Measurements from ENCODE around the gene PCBD1.

Gene PCBD1

GRCh38 chr10:70858759-70859158 is 29.6 kb downstream of the PCBD1 start:
- H3K4me3 ChIP-seq (ENCODE audit: control insufficient read depth, low read depth, low read length), result no peak overlapping the region
- no peak for TF ChIP-seq CTCF (IDR thresholded peaks at IDR 0.05; ENCODE audit: control insufficient read depth, insufficient read depth, low read depth, low read length, missing control alignments)
- DNase-seq (ENCODE audit: low read depth), result no peak

- DNase-seq (ENCODE audit: low read depth), result no peak
- no peak for TF ChIP-seq CTCF (IDR thresholded peaks at IDR 0.05; ENCODE audit: control insufficient read depth, insufficient read depth, low read depth, low read length, missing control alignments)
- no peak overlapping the region for H3K4me3 ChIP-seq (ENCODE audit: control insufficient read depth, low read depth, low read length)
Observed at GRCh38 chr10:70856454-70856853, 31.9 kb downstream of the PCBD1 start.

GRCh38 chr10:70853457-70853856 is 34.9 kb downstream of the PCBD1 start:
- no peak for TF ChIP-seq CTCF (IDR thresholded peaks at IDR 0.05; ENCODE audit: control insufficient read depth, insufficient read depth, low read depth, low read length, missing control alignments)
- DNase-seq (ENCODE audit: low read depth), result no peak
- no peak overlapping the region for H3K4me3 ChIP-seq (ENCODE audit: control insufficient read depth, low read depth, low read length)

- no peak for TF ChIP-seq CTCF (IDR thresholded peaks at IDR 0.05; ENCODE audit: control insufficient read depth, insufficient read depth, low read depth, low read length, missing control alignments)
- no peak overlapping the region for H3K4me3 ChIP-seq (ENCODE audit: control insufficient read depth, low read depth, low read length)
- DNase-seq (ENCODE audit: low read depth), result no peak
Observed at GRCh38 chr10:70853038-70853437, 35.3 kb downstream of the PCBD1 start.

- DNase-seq (ENCODE audit: low read depth), result no peak
- H3K4me3 ChIP-seq (ENCODE audit: control insufficient read depth, low read depth, low read length), result no peak overlapping the region
- no peak for TF ChIP-seq CTCF (IDR thresholded peaks at IDR 0.05; ENCODE audit: control insufficient read depth, insufficient read depth, low read depth, low read length, missing control alignments)
Observed at GRCh38 chr10:70851597-70852475, 36.5 kb downstream of the PCBD1 start.

GRCh38 chr10:70850097-70850496 is 38.3 kb downstream of the PCBD1 start:
- no peak for DNase-seq (ENCODE audit: low read depth)
- TF ChIP-seq CTCF (IDR thresholded peaks at IDR 0.05; ENCODE audit: control insufficient read depth, insufficient read depth, low read depth, low read length, missing control alignments), result no peak
- H3K4me3 ChIP-seq (ENCODE audit: control insufficient read depth, low read depth, low read length), result no peak overlapping the region
